ENCODE results near the gene SVEP1.

DNA sequence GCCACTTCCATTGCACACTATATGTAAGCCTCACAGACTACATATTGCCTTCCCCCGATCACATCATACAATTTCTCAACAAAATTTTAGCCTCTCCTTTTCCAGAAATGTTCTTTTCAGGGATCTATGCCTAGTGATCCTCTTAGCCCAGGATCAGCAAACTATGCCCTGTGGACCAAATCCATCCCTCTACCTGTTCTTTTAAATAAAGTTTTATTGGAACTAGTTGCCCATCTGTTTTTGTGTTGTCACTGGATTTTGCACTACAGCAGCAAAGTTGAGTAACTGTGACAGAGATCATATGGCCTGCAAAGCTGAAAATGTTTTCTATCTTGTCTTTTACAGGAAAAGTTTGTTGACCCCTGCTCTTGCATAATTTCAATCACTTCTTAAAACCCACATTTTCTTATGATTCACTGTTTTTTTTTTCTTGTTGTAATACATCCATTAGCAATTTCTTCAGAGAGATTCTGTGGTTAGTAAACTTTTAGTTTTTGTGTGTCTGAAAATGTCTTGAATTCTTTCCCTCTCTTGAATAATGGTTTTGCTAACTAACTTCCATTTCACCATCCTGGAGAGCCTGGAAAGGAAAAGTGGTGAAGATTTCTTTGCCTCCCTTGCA is 248.9 kb downstream of the SVEP1 start:
- TF ChIP-seq, protein P1, sequence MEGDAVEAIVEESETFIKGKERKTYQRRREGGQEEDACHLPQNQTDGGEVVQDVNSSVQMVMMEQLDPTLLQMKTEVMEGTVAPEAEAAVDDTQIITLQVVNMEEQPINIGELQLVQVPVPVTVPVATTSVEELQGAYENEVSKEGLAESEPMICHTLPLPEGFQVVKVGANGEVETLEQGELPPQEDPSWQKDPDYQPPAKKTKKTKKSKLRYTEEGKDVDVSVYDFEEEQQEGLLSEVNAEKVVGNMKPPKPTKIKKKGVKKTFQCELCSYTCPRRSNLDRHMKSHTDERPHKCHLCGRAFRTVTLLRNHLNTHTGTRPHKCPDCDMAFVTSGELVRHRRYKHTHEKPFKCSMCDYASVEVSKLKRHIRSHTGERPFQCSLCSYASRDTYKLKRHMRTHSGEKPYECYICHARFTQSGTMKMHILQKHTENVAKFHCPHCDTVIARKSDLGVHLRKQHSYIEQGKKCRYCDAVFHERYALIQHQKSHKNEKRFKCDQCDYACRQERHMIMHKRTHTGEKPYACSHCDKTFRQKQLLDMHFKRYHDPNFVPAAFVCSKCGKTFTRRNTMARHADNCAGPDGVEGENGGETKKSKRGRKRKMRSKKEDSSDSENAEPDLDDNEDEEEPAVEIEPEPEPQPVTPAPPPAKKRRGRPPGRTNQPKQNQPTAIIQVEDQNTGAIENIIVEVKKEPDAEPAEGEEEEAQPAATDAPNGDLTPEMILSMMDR (IDR thresholded peaks at IDR 0.05): no peak
- no peak for TF ChIP-seq POLR2A (IDR thresholded peaks at IDR 0.05)
